Measurements from ENCODE around the gene SLC2A1.

SLC2A1 gene

GRCh38 chr1:42935971-42936308, 22.7 kb downstream of the SLC2A1 start:
- Histone ChIP-seq H3K27ac (ENCODE audit: low read length) (no peak overlapping the region), H3K4me1 (ENCODE audit: insufficient read depth, low read length) (peaks cover 12% of the 10 kb centered on the region), H3K36me3 (ENCODE audit: insufficient read depth, low read depth, low read length) (peaks cover 93% of the 10 kb centered on the region)

DNA sequence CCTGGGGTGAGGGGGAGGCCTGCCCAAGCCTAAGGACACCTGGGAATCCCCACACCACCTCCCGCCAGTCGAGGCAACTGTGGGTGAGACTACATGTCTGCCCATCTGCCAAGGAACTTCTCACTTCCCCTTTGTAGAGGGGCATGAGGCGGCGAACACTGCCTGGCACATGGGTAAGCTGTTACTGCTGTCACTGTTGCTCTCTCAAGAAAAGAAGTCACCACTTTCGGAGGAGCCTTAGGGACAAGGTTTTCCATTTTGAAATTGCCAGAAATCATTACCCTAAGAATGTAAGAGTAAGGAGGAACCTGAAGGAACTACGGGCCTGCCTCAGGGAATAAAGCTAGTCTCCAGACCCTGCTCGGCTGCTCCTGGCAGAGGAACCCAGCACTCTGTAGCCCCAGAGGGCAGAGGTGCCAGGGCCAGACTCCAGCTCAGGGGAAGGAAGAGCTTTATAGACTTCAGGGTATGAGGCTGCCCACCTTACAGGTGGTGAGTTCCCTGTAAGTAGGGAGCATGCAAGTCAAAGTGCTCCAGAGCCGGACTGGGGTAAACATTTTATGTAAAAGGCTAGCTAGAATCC, 23.3 kb downstream of the SLC2A1 start:
- peaks cover 12% of the 10 kb centered on the region for H3K4me1 ChIP-seq (ENCODE audit: insufficient read depth, low read length)

More at GRCh38 chr1:42935971-42936308, 22.7 kb downstream of the SLC2A1 start:
- no peak overlapping the region for H3K9ac ChIP-seq (ENCODE audit: low read depth, low read length)
- no peaks in the 10 kb centered on the region for H3K27me3 ChIP-seq (ENCODE audit: insufficient read depth, low read length)
- no peak overlapping the region for H3K4me3 ChIP-seq (ENCODE audit: low read length)
- no peaks in the 10 kb centered on the region for H3K9me3 ChIP-seq (ENCODE audit: insufficient read depth, low read depth, low read length)

GRCh38 chr1:42934541-42935312, 23.9 kb downstream of the SLC2A1 start:
- H3K36me3 ChIP-seq (ENCODE audit: insufficient read depth, low read depth, low read length): peaks cover 94% of the 10 kb centered on the region
- H3K9ac ChIP-seq (ENCODE audit: low read depth, low read length): no peak overlapping the region
- no peak overlapping the region for H3K4me3 ChIP-seq (ENCODE audit: low read length)
- no peak overlapping the region for H3K27ac ChIP-seq (ENCODE audit: low read length)
- H3K9me3 ChIP-seq (ENCODE audit: insufficient read depth, low read depth, low read length): no peaks in the 10 kb centered on the region
- peaks cover 12% of the 10 kb centered on the region for H3K4me1 ChIP-seq (ENCODE audit: insufficient read depth, low read length)
- no peaks in the 10 kb centered on the region for H3K27me3 ChIP-seq (ENCODE audit: insufficient read depth, low read length)

More for the DNA sequence above, 23.3 kb downstream of the SLC2A1 start:
- Histone ChIP-seq H3K9me3 (ENCODE audit: insufficient read depth, low read depth, low read length) (no peaks in the 10 kb centered on the region), H3K27me3 (ENCODE audit: insufficient read depth, low read length) (no peaks in the 10 kb centered on the region), H3K4me3 (ENCODE audit: low read length) (no peak overlapping the region), H3K27ac (ENCODE audit: low read length) (no peak overlapping the region), H3K36me3 (ENCODE audit: insufficient read depth, low read depth, low read length) (peaks cover 93% of the 10 kb centered on the region), H3K9ac (ENCODE audit: low read depth, low read length) (no peak overlapping the region)

DNA sequence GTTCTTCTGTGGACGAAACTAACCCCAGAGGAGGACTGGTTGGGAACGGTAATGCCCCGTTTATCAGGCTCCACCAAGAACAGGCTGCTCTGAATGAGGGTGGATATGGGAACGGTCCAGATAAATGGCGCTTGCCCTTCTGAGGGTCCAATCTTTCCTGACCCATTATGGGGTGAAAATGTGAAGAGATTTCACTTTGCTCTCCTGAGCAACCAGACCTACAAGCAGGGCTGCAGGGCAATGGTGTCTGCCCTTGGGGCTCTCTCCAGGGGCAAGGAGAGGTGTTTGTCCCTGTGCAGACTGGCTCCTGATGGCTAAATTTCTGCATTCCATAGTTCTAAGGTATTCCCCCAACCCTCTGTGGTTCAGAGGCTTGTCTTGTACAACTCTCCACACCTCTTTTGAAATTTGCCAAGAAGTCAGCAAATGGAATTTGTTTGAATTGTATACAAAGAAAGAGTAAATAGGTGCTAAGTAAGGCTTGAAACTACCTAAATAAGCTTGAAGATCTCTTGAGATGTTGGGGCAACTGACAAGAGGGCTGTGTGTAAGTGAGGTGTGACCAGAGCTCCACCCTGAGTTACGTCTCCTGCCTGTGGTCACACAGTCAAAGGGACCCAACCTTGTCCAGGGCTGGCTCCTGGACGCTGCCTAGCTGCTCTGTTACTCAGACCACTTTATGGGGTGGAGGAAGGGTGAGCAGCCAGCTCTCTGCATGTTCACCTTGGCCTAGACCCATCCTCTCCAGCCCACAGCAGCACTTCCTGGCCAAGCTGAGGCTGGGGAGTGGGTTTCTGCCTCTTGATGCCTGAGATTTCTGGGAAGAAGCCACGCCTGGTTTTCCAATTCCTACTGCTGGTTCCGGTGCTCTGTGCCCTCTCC, 24.8 kb downstream of the SLC2A1 start:
- H3K4me1 ChIP-seq (ENCODE audit: insufficient read depth, low read length): peaks cover 12% of the 10 kb centered on the region
- no peaks in the 10 kb centered on the region for H3K27me3 ChIP-seq (ENCODE audit: insufficient read depth, low read length)
- no peak overlapping the region for H3K4me3 ChIP-seq (ENCODE audit: low read length)
- no peaks in the 10 kb centered on the region for H3K9me3 ChIP-seq (ENCODE audit: insufficient read depth, low read depth, low read length)
- H3K27ac ChIP-seq (ENCODE audit: low read length): no peak overlapping the region
- H3K36me3 ChIP-seq (ENCODE audit: insufficient read depth, low read depth, low read length): peaks cover 94% of the 10 kb centered on the region
- H3K9ac ChIP-seq (ENCODE audit: low read depth, low read length): no peak overlapping the region

DNA sequence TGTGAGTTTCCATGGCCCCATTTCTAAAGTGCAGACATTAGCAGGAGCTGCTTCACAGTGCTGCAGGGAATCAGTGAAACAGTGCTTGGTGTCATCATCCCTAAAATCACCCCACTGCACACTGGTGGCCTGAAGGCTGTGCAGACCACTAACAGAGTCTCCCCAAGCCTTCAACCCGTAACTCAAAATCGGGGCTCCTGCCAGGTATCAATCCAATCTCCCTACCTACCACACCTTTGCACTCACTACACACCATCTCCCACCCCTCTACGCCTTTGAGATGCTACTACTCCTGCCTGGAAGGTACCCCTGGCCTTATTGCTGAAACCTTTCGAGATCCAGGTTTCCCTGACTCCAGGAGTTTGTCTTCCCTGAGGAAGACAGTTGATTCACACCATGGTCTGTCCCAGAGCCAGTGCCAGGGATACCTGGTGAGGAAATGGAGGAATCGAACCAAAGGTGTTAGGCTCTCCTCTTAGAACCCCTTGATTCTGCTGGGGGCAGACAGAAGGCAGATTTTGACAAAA, 25.5 kb downstream of the SLC2A1 start:
- H3K4me3 ChIP-seq (ENCODE audit: low read length): no peak overlapping the region

DNA sequence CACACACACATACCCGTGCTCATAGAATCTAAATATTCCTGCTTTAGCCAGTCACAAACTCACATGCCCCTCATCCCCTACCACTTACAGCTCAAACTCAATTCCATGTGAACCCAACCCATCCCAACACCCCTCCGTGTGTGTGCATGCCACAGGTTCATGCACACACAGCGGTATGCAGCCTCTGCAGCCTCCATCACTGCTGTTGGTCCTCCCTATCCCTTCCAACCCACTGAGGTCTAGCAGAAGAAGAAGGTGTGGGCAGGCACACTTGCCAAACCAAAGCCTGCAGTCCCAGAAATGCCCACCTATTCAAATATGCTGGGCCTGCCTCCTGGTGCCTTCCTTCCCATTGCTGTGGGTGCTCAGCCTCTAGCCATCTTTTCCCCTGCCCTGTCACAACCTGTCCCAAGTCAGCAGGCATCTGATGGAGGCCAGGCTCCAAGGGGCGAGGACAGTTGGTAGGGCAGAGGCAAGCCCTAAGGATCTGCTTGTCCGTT, 26.2 kb downstream of the SLC2A1 start:
- Histone ChIP-seq H3K27ac (ENCODE audit: low read length) (no peak overlapping the region), H3K4me3 (ENCODE audit: low read length) (no peak overlapping the region)

More for the DNA sequence above, 25.5 kb downstream of the SLC2A1 start:
- H3K27me3 ChIP-seq (ENCODE audit: insufficient read depth, low read length): no peaks in the 10 kb centered on the region
- H3K9me3 ChIP-seq (ENCODE audit: insufficient read depth, low read depth, low read length): no peaks in the 10 kb centered on the region
- peaks cover 94% of the 10 kb centered on the region for H3K36me3 ChIP-seq (ENCODE audit: insufficient read depth, low read depth, low read length)
- H3K27ac ChIP-seq (ENCODE audit: low read length): no peak overlapping the region
- no peak overlapping the region for H3K9ac ChIP-seq (ENCODE audit: low read depth, low read length)
- H3K4me1 ChIP-seq (ENCODE audit: insufficient read depth, low read length): peaks cover 12% of the 10 kb centered on the region

DNA sequence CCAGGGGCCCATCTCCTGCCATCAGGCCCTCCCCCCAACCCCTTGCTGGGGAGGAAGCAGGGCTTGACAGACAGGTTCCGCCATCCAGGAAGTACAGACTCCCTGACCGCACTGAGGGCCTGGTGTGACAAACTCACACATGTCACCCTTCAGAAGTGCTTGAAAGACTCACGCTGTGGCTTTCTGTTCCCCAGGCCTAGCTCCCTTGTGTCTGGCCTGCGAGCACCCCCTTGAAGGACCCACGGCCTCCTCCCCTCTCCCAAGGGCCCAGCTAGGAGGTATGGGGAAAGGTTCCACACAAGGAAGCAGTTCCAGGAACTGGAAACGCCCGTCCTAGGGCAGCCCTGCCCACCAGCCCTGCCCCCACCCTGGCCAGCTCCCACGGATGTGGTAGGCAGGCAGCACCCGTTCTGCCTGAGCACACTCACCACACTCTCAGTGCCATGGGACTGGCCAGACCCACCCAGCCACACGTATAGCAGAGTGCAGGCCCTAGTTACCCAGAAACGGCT, 26.7 kb downstream of the SLC2A1 start:
- H3K36me3 ChIP-seq (ENCODE audit: insufficient read depth, low read depth, low read length): peaks cover 94% of the 10 kb centered on the region
- H3K27ac ChIP-seq (ENCODE audit: low read length): no peak overlapping the region
- H3K4me1 ChIP-seq (ENCODE audit: insufficient read depth, low read length): peaks cover 10% of the 10 kb centered on the region
- no peaks in the 10 kb centered on the region for H3K27me3 ChIP-seq (ENCODE audit: insufficient read depth, low read length)
- H3K9me3 ChIP-seq (ENCODE audit: insufficient read depth, low read depth, low read length): no peaks in the 10 kb centered on the region
- no peak overlapping the region for H3K9ac ChIP-seq (ENCODE audit: low read depth, low read length)
- no peak overlapping the region for H3K4me3 ChIP-seq (ENCODE audit: low read length)

More for the DNA sequence above, 26.2 kb downstream of the SLC2A1 start:
- Histone ChIP-seq H3K9me3 (ENCODE audit: insufficient read depth, low read depth, low read length) (no peaks in the 10 kb centered on the region), H3K36me3 (ENCODE audit: insufficient read depth, low read depth, low read length) (peaks cover 94% of the 10 kb centered on the region), H3K4me1 (ENCODE audit: insufficient read depth, low read length) (peaks cover 12% of the 10 kb centered on the region), H3K27me3 (ENCODE audit: insufficient read depth, low read length) (no peaks in the 10 kb centered on the region), H3K9ac (ENCODE audit: low read depth, low read length) (no peak overlapping the region)

DNA sequence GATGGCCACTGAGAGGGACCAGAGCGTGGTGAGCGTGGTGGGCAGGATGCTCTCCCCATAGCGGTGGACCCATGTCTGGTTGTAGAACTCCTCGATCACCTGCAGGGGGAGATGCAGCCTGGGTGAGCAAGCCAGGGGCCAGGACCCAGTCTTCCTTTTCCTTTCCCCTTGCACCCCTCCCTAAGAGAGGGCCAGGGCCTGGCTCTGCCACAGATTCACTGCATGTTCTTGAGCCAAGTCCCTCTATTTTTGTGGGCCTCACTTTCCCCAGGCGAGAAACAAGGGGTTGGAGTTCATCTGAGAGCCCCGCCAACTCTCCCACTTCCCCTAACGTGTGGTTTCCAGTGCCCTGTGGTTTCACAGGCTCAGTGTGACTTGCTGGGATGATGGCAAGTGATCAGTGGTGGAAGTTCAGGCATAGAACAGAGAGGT, 27.5 kb downstream of the SLC2A1 start:
- Histone ChIP-seq H3K9me3 (ENCODE audit: insufficient read depth, low read depth, low read length) (no peaks in the 10 kb centered on the region), H3K4me1 (ENCODE audit: insufficient read depth, low read length) (peaks cover 6% of the 10 kb centered on the region), H3K27ac (ENCODE audit: low read length) (no peak overlapping the region), H3K27me3 (ENCODE audit: insufficient read depth, low read length) (no peaks in the 10 kb centered on the region), H3K4me3 (ENCODE audit: low read length) (no peak overlapping the region), H3K9ac (ENCODE audit: low read depth, low read length) (no peak overlapping the region), H3K36me3 (ENCODE audit: insufficient read depth, low read depth, low read length) (peaks cover 94% of the 10 kb centered on the region)

DNA sequence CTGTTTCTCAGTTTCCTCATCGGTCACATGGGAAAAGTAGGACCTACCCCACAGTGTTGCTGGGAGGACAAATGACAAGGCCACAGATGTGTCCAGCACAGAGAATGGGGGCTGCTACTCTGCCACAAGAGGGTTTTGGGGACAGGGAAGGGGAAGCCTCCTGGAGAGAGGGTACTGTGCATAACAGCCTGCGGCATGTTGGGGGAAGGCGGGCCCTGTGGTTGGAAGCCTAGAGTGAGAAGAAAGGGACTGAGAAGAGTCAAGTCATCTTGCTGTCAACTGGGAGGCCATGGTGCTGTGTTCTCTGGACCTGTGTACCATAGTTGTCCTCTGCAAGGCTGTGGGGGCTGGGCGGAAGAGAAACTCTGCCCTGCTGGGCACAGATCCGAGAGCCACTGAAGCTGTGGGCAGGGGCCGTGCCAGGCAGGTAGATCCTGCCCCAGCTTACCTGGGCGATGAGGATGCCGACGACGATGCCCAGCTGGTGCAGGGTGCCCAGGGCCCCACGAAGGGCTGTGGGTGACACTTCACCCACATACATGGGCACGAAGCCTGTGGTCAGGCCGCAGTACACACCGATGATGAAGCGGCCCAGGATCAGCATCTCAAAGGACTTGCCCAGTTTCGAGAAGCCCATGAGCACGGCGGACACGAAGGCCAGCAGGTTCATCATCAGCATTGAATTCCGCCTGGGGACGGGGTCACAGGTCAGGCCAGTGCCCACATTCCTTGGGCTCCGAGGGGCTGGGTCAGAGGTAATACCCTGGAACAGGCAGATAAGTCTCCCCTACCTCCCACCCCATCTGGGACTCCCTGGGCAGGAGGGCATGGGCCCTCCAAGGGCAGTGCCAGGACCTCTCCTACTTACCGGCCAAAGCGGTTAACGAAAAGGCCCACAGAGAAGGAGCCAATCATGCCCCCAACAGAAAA, 28.2 kb downstream of the SLC2A1 start:
- Histone ChIP-seq H3K9me3 (ENCODE audit: insufficient read depth, low read depth, low read length) (no peaks in the 10 kb centered on the region), H3K27me3 (ENCODE audit: insufficient read depth, low read length) (no peaks in the 10 kb centered on the region), H3K4me3 (ENCODE audit: low read length) (no peak overlapping the region), H3K36me3 (ENCODE audit: insufficient read depth, low read depth, low read length) (peaks cover 94% of the 10 kb centered on the region), H3K27ac (ENCODE audit: low read length) (no peak overlapping the region), H3K4me1 (ENCODE audit: insufficient read depth, low read length) (peaks cover 9% of the 10 kb centered on the region), H3K9ac (ENCODE audit: low read depth, low read length) (no peak overlapping the region)

GRCh38 chr1:42929434-42930177, 29.1 kb downstream of the SLC2A1 start:
- Histone ChIP-seq H3K9ac (ENCODE audit: low read depth, low read length) (no peak overlapping the region), H3K4me1 (ENCODE audit: insufficient read depth, low read length) (peaks cover 11% of the 10 kb centered on the region), H3K36me3 (ENCODE audit: insufficient read depth, low read depth, low read length) (peaks cover 89% of the 10 kb centered on the region), H3K27me3 (ENCODE audit: insufficient read depth, low read length) (no peaks in the 10 kb centered on the region), H3K4me3 (ENCODE audit: low read length) (no peak overlapping the region), H3K27ac (ENCODE audit: low read length) (no peak overlapping the region), H3K9me3 (ENCODE audit: insufficient read depth, low read depth, low read length) (no peaks in the 10 kb centered on the region)
